Measurements from ENCODE around the gene KDM1B. TPM values are rescaled to one million over a fixed set of nuclear protein-coding genes. Genes with fewer than 3 reads are reported as not detected.

The KDM1B gene
- total RNA-seq, 4 donors from 2014 or later = 10.3 to 13.2 (median 11.7) TPM

GRCh38 chr6:18261877-18262276 is 106.7 kb downstream of the KDM1B start:
- WGBS = 83% methylated on average over 6 of the region's 6 CpGs
- Histone ChIP-seq H3K4me1 (peaks cover 33 to 48% (median 43%) of the 10 kb centered on the region in 4 donors), H3K4me3 (no peak overlapping the region), H3K9me3 (no peaks in the 10 kb centered on the region), H3K27me3 (no peaks in the 10 kb centered on the region), H3K27ac (replicated peaks in 1 of 4) (no peak overlapping the region), H3K36me3 (peaks cover 8 to 17% (median 12%) of the 10 kb centered on the region in 4 donors)
- DNase-seq (ENCODE audit: extremely low spot score) = no peak
- no peak for TF ChIP-seq POLR2A (IDR thresholded peaks at IDR 0.05; ENCODE audit: low read depth)
- TF ChIP-seq POLR2AphosphoS5 (IDR thresholded peaks at IDR 0.05) = no peak
- no peak for TF ChIP-seq EP300 (IDR thresholded peaks at IDR 0.05)
- intact Hi-C loops (cut with DNase I) = loop anchor here (5.0 kb wide), 2 partner anchors 105 to 125 kb away; partner anchors contain the start of genes KDM1B, RNF144B and TPMT

GRCh38 chr6:18262702-18263417 is 107.6 kb downstream of the KDM1B start:
- DNase-seq (ENCODE audit: extremely low spot score) = no peak
- WGBS = 10% methylated on average over 18 of the region's 18 CpGs
- Histone ChIP-seq H3K4me3 (peak overlapping the region; percentile 82 to 98 (median 94)), H3K9me3 (no peaks in the 10 kb centered on the region), H3K27ac (replicated peaks in 1 of 4) (peak overlapping the region in 3 of 4 donors; percentile 96 to 99 (median 97)), H3K4me1 (peaks cover 33 to 48% (median 43%) of the 10 kb centered on the region in 4 donors), H3K36me3 (peaks cover under 1 to 7% (median 2%) of the 10 kb centered on the region in 4 donors), H3K27me3 (no peaks in the 10 kb centered on the region)
- TF ChIP-seq POLR2A (IDR thresholded peaks at IDR 0.05; ENCODE audit: low read depth) (no peak), CTCF (IDR thresholded peaks at IDR 0.05) (no peak), EP300 (IDR thresholded peaks at IDR 0.05) (no peak), POLR2AphosphoS5 (IDR thresholded peaks at IDR 0.05) (no peak)
- intact Hi-C loops (cut with DNase I) = loop anchor here (5.0 kb wide), 2 partner anchors 106 to 124 kb away; partner anchors contain the start of genes KDM1B, RNF144B and TPMT

- no peaks in the 10 kb centered on the region for H3K9me3 ChIP-seq
- no peaks in the 10 kb centered on the region for H3K27me3 ChIP-seq
- DNase-seq (ENCODE audit: extremely low spot score) = no peak
- peak overlapping the region; percentile 96 to 99 (median 98) for H3K27ac ChIP-seq (replicated peaks in 1 of 4)
- H3K4me1 ChIP-seq = peaks cover 33 to 47% (median 42%) of the 10 kb centered on the region in 4 donors
- TF ChIP-seq CTCF (IDR thresholded peaks at IDR 0.05) (no peak), EP300 (IDR thresholded peaks at IDR 0.05) (no peak), POLR2A (IDR thresholded peaks at IDR 0.05; ENCODE audit: low read depth) (no peak)
- intact Hi-C loops (cut with DNase I) = loop anchor here (5.0 kb wide), 2 partner anchors 106 to 124 kb away; partner anchors contain the start of genes KDM1B, RNF144B and TPMT
- under 1% methylated on average over 30 of the region's 50 CpGs for WGBS
- H3K4me3 ChIP-seq = peak overlapping the region; percentile 82 to 98 (median 94)
- H3K36me3 ChIP-seq = peaks cover 0 to 5% (median 0%) of the 10 kb centered on the region in 4 donors
Observed at GRCh38 chr6:18263418-18264218, 108.4 kb downstream of the KDM1B start.

- Histone ChIP-seq H3K9me3 (no peaks in the 10 kb centered on the region), H3K4me1 (peaks cover 33 to 42% (median 38%) of the 10 kb centered on the region in 4 donors), H3K27me3 (no peaks in the 10 kb centered on the region), H3K27ac (replicated peaks in 1 of 4) (peak within 1 kb of the TSS; percentile 96 to 99 (median 98)), H3K36me3 (peaks cover 0 to 5% (median 0%) of the 10 kb centered on the region in 4 donors), H3K4me3 (peak within 1 kb of the TSS; percentile 82 to 98 (median 94))
- WGBS = under 1% methylated on average over 17 of the region's 113 CpGs
- TF ChIP-seq CTCF (IDR thresholded peaks at IDR 0.05) (peak; percentile 44 to 76 (median 47)), POLR2A (IDR thresholded peaks at IDR 0.05; ENCODE audit: low read depth) (peak; percentile 14), POLR2AphosphoS5 (IDR thresholded peaks at IDR 0.05) (peak in 1 of 2 donors; percentile 49), EP300 (IDR thresholded peaks at IDR 0.05) (no peak)
- peak; percentile 96 for DNase-seq (ENCODE audit: extremely low spot score)
- intact Hi-C loops (cut with DNase I) = loop anchor here (5.0 kb wide), 2 partner anchors 107 to 123 kb away; partner anchors contain the start of genes KDM1B, RNF144B and TPMT
Observed at GRCh38 chr6:18264219-18264922, 109.1 kb downstream of the KDM1B start, which contains the start of gene DEK. TSS of gene DEK (minus strand) at chr6:18264530. CDS start at chr6:18263987, 543 bp downstream.

Data from esophagus muscularis mucosa (tissue), 4 donors.